ENCODE results near the gene IBA57.

IBA57 gene

GRCh38 chr1:228158151-228159007, 7.2 kb upstream of the IBA57 start:
- ATAC-seq, result no peak
- TF ChIP-seq RARB (CRISPR knock-in tag; IDR thresholded peaks at IDR 0.05) (no peak), ZFP3 (CRISPR knock-in tag; IDR thresholded peaks at IDR 0.05) (no peak), ESRRG (CRISPR knock-in tag; IDR thresholded peaks at IDR 0.05) (no peak), OSR1 (CRISPR knock-in tag; IDR thresholded peaks at IDR 0.05) (no peak), TCF4 (CRISPR knock-in tag; IDR thresholded peaks at IDR 0.05; ENCODE audit: borderline replicate concordance) (no peak), BACH2 (CRISPR knock-in tag; IDR thresholded peaks at IDR 0.05; ENCODE audit: borderline replicate concordance) (no peak), ZFP30 (CRISPR knock-in tag; IDR thresholded peaks at IDR 0.05) (no peak), ARNTL (CRISPR knock-in tag; IDR thresholded peaks at IDR 0.05; ENCODE audit: borderline replicate concordance, low read depth) (no peak), CSDC2 (CRISPR knock-in tag; IDR thresholded peaks at IDR 0.05) (no peak), POU6F1 (CRISPR knock-in tag; IDR thresholded peaks at IDR 0.05; ENCODE audit: borderline replicate concordance, low read depth) (no peak), ZNF565 (CRISPR knock-in tag; conservative IDR thresholded peaks at IDR 0.05; ENCODE audit: low read depth) (no peak), GLIS3 (CRISPR knock-in tag; IDR thresholded peaks at IDR 0.05) (no peak), CREB5 (CRISPR knock-in tag; IDR thresholded peaks at IDR 0.05; ENCODE audit: low read depth) (no peak), ZNF8 (CRISPR knock-in tag; IDR thresholded peaks at IDR 0.05) (no peak), ZNF70 (CRISPR knock-in tag; IDR thresholded peaks at IDR 0.05) (no peak), CSRNP3 (CRISPR knock-in tag; IDR thresholded peaks at IDR 0.05) (no peak), PPARA (CRISPR knock-in tag; IDR thresholded peaks at IDR 0.05; ENCODE audit: borderline replicate concordance) (no peak), ISL1 (CRISPR knock-in tag; IDR thresholded peaks at IDR 0.05) (no peak), TSHZ2 (CRISPR knock-in tag; IDR thresholded peaks at IDR 0.05) (no peak)

- ATAC-seq, result no peak
- TF ChIP-seq CREB5 (CRISPR knock-in tag; IDR thresholded peaks at IDR 0.05; ENCODE audit: low read depth) (no peak), TCF4 (CRISPR knock-in tag; IDR thresholded peaks at IDR 0.05; ENCODE audit: borderline replicate concordance) (no peak), ZNF565 (CRISPR knock-in tag; conservative IDR thresholded peaks at IDR 0.05; ENCODE audit: low read depth) (no peak), OSR1 (CRISPR knock-in tag; IDR thresholded peaks at IDR 0.05) (no peak), ESRRG (CRISPR knock-in tag; IDR thresholded peaks at IDR 0.05) (no peak), ISL1 (CRISPR knock-in tag; IDR thresholded peaks at IDR 0.05) (no peak), CSDC2 (CRISPR knock-in tag; IDR thresholded peaks at IDR 0.05) (no peak), ZC3H10 (CRISPR knock-in tag; IDR thresholded peaks at IDR 0.05) (no peak), ZNF8 (CRISPR knock-in tag; IDR thresholded peaks at IDR 0.05) (no peak), CSRNP3 (CRISPR knock-in tag; IDR thresholded peaks at IDR 0.05) (no peak), ZFP3 (CRISPR knock-in tag; IDR thresholded peaks at IDR 0.05) (no peak), GLIS3 (CRISPR knock-in tag; IDR thresholded peaks at IDR 0.05) (no peak), SNAI2 (CRISPR knock-in tag; IDR thresholded peaks at IDR 0.05) (no peak), TOX (CRISPR knock-in tag; IDR thresholded peaks at IDR 0.05; ENCODE audit: borderline replicate concordance) (no peak), ARNTL (CRISPR knock-in tag; IDR thresholded peaks at IDR 0.05; ENCODE audit: borderline replicate concordance, low read depth) (no peak), PATZ1 (CRISPR knock-in tag; IDR thresholded peaks at IDR 0.05; ENCODE audit: borderline replicate concordance) (no peak), ZFP30 (CRISPR knock-in tag; IDR thresholded peaks at IDR 0.05) (no peak), ZNF70 (CRISPR knock-in tag; IDR thresholded peaks at IDR 0.05) (no peak), BACH2 (CRISPR knock-in tag; IDR thresholded peaks at IDR 0.05; ENCODE audit: borderline replicate concordance) (no peak)
Measured at GRCh38 chr1:228159008-228159665, 6.5 kb upstream of the IBA57 start.
